ENCODE measurements around the gene TTLL4.

Gene TTLL4

GRCh38 chr2:218745559-218746469, 35.2 kb downstream of the TTLL4 start:
- no peaks in the 10 kb centered on the region for H3K27me3 ChIP-seq (ENCODE audit: low read depth, low read length)
- no peaks in the 10 kb centered on the region for H3K9me3 ChIP-seq (ENCODE audit: control insufficient read depth in 1 of 2, low read length in 2 of 2)
- H3K36me3 ChIP-seq (ENCODE audit: control insufficient read depth in 1 of 2, insufficient read depth in 2 of 2, low read length in 2 of 2) = peaks cover 35 to 61% of the 10 kb centered on the region in 2 donors
- H3K27ac ChIP-seq (ENCODE audit: low read length) = peak overlapping the region; percentile 18
- H3K4me3 ChIP-seq (ENCODE audit: low read depth in 1 of 2, low read length in 2 of 2) = no peak overlapping the region
- peaks cover 0 to 3% of the 10 kb centered on the region in 2 donors for H3K4me1 ChIP-seq (ENCODE audit: control insufficient read depth in 1 of 2, insufficient read depth in 2 of 2, low read length in 2 of 2)

GRCh38 chr2:218746470-218746795, 35.8 kb downstream of the TTLL4 start:
- no peak overlapping the region for H3K27ac ChIP-seq (ENCODE audit: low read length)

GRCh38 chr2:218746960-218747359, 36.3 kb downstream of the TTLL4 start:
- peaks cover 35 to 65% of the 10 kb centered on the region in 2 donors for H3K36me3 ChIP-seq (ENCODE audit: control insufficient read depth in 1 of 2, insufficient read depth in 2 of 2, low read length in 2 of 2)

More at GRCh38 chr2:218746470-218746795, 35.8 kb downstream of the TTLL4 start:
- Histone ChIP-seq H3K27me3 (ENCODE audit: low read depth, low read length) (no peaks in the 10 kb centered on the region), H3K36me3 (ENCODE audit: control insufficient read depth in 1 of 2, insufficient read depth in 2 of 2, low read length in 2 of 2) (peaks cover 35 to 61% of the 10 kb centered on the region in 2 donors), H3K4me1 (ENCODE audit: control insufficient read depth in 1 of 2, insufficient read depth in 2 of 2, low read length in 2 of 2) (peaks cover 0 to 3% of the 10 kb centered on the region in 2 donors), H3K9me3 (ENCODE audit: control insufficient read depth in 1 of 2, low read length in 2 of 2) (no peaks in the 10 kb centered on the region), H3K4me3 (ENCODE audit: low read depth in 1 of 2, low read length in 2 of 2) (no peak overlapping the region)

GRCh38 chr2:218748741-218749441, 38.3 kb downstream of the TTLL4 start:
- H3K36me3 ChIP-seq (ENCODE audit: control insufficient read depth in 1 of 2, insufficient read depth in 2 of 2, low read length in 2 of 2) = peaks cover 53 to 84% of the 10 kb centered on the region in 2 donors

More at GRCh38 chr2:218746960-218747359, 36.3 kb downstream of the TTLL4 start:
- peaks cover 0 to 1% of the 10 kb centered on the region in 2 donors for H3K4me1 ChIP-seq (ENCODE audit: control insufficient read depth in 1 of 2, insufficient read depth in 2 of 2, low read length in 2 of 2)
- no peaks in the 10 kb centered on the region for H3K27me3 ChIP-seq (ENCODE audit: low read depth, low read length)
- no peaks in the 10 kb centered on the region for H3K9me3 ChIP-seq (ENCODE audit: control insufficient read depth in 1 of 2, low read length in 2 of 2)
- H3K4me3 ChIP-seq (ENCODE audit: low read depth in 1 of 2, low read length in 2 of 2) = no peak overlapping the region
- H3K27ac ChIP-seq (ENCODE audit: low read length) = no peak overlapping the region

GRCh38 chr2:218754201-218754600, 43.6 kb downstream of the TTLL4 start:
- no peak overlapping the region for H3K27ac ChIP-seq (ENCODE audit: low read length)

More at GRCh38 chr2:218748741-218749441, 38.3 kb downstream of the TTLL4 start:
- H3K9me3 ChIP-seq (ENCODE audit: control insufficient read depth in 1 of 2, low read length in 2 of 2) = no peaks in the 10 kb centered on the region
- H3K4me3 ChIP-seq (ENCODE audit: low read depth in 1 of 2, low read length in 2 of 2) = no peak overlapping the region
- no peaks in the 10 kb centered on the region for H3K27me3 ChIP-seq (ENCODE audit: low read depth, low read length)
- H3K4me1 ChIP-seq (ENCODE audit: control insufficient read depth in 1 of 2, insufficient read depth in 2 of 2, low read length in 2 of 2) = no peaks in the 10 kb centered on the region
- no peak overlapping the region for H3K27ac ChIP-seq (ENCODE audit: low read length)

GRCh38 chr2:218754781-218755180, 44.1 kb downstream of the TTLL4 start:
- Histone ChIP-seq H3K27me3 (ENCODE audit: low read depth, low read length) (no peaks in the 10 kb centered on the region), H3K4me1 (ENCODE audit: control insufficient read depth in 1 of 2, insufficient read depth in 2 of 2, low read length in 2 of 2) (no peaks in the 10 kb centered on the region), H3K27ac (ENCODE audit: low read length) (no peak overlapping the region), H3K9me3 (ENCODE audit: control insufficient read depth in 1 of 2, low read length in 2 of 2) (no peaks in the 10 kb centered on the region), H3K36me3 (ENCODE audit: control insufficient read depth in 1 of 2, insufficient read depth in 2 of 2, low read length in 2 of 2) (peaks cover 29 to 57% of the 10 kb centered on the region in 2 donors), H3K4me3 (ENCODE audit: low read depth in 1 of 2, low read length in 2 of 2) (no peak overlapping the region)

More at GRCh38 chr2:218754201-218754600, 43.6 kb downstream of the TTLL4 start:
- Histone ChIP-seq H3K9me3 (ENCODE audit: control insufficient read depth in 1 of 2, low read length in 2 of 2) (no peaks in the 10 kb centered on the region), H3K4me3 (ENCODE audit: low read depth in 1 of 2, low read length in 2 of 2) (no peak overlapping the region), H3K36me3 (ENCODE audit: control insufficient read depth in 1 of 2, insufficient read depth in 2 of 2, low read length in 2 of 2) (peaks cover 32 to 63% of the 10 kb centered on the region in 2 donors), H3K27me3 (ENCODE audit: low read depth, low read length) (no peaks in the 10 kb centered on the region), H3K4me1 (ENCODE audit: control insufficient read depth in 1 of 2, insufficient read depth in 2 of 2, low read length in 2 of 2) (no peaks in the 10 kb centered on the region)

GRCh38 chr2:218755198-218755566, 44.5 kb downstream of the TTLL4 start:
- H3K4me3 ChIP-seq (ENCODE audit: low read depth in 1 of 2, low read length in 2 of 2) = no peak overlapping the region
- H3K27me3 ChIP-seq (ENCODE audit: low read depth, low read length) = no peaks in the 10 kb centered on the region
- no peaks in the 10 kb centered on the region for H3K9me3 ChIP-seq (ENCODE audit: control insufficient read depth in 1 of 2, low read length in 2 of 2)
- H3K36me3 ChIP-seq (ENCODE audit: control insufficient read depth in 1 of 2, insufficient read depth in 2 of 2, low read length in 2 of 2) = peaks cover 25 to 53% of the 10 kb centered on the region in 2 donors
- no peaks in the 10 kb centered on the region for H3K4me1 ChIP-seq (ENCODE audit: control insufficient read depth in 1 of 2, insufficient read depth in 2 of 2, low read length in 2 of 2)
- no peak overlapping the region for H3K27ac ChIP-seq (ENCODE audit: low read length)

- no peaks in the 10 kb centered on the region for H3K4me1 ChIP-seq (ENCODE audit: control insufficient read depth in 1 of 2, insufficient read depth in 2 of 2, low read length in 2 of 2)
- no peak overlapping the region for H3K27ac ChIP-seq (ENCODE audit: low read length)
- no peak overlapping the region for H3K4me3 ChIP-seq (ENCODE audit: low read depth in 1 of 2, low read length in 2 of 2)
- no peaks in the 10 kb centered on the region for H3K9me3 ChIP-seq (ENCODE audit: control insufficient read depth in 1 of 2, low read length in 2 of 2)
- H3K36me3 ChIP-seq (ENCODE audit: control insufficient read depth in 1 of 2, insufficient read depth in 2 of 2, low read length in 2 of 2) = peaks cover 23 to 47% of the 10 kb centered on the region in 2 donors
- no peaks in the 10 kb centered on the region for H3K27me3 ChIP-seq (ENCODE audit: low read depth, low read length)
Measured at GRCh38 chr2:218755567-218756404, 45.2 kb downstream of the TTLL4 start.

GRCh38 chr2:218756599-218757377, 46.2 kb downstream of the TTLL4 start:
- Histone ChIP-seq H3K36me3 (ENCODE audit: control insufficient read depth in 1 of 2, insufficient read depth in 2 of 2, low read length in 2 of 2) (peaks cover 23 to 38% of the 10 kb centered on the region in 2 donors), H3K4me1 (ENCODE audit: control insufficient read depth in 1 of 2, insufficient read depth in 2 of 2, low read length in 2 of 2) (no peaks in the 10 kb centered on the region), H3K9me3 (ENCODE audit: control insufficient read depth in 1 of 2, low read length in 2 of 2) (no peaks in the 10 kb centered on the region), H3K27me3 (ENCODE audit: low read depth, low read length) (no peaks in the 10 kb centered on the region), H3K27ac (ENCODE audit: low read length) (no peak overlapping the region), H3K4me3 (ENCODE audit: low read depth in 1 of 2, low read length in 2 of 2) (no peak overlapping the region)

- H3K27ac ChIP-seq (ENCODE audit: low read length) = no peak overlapping the region
- H3K4me1 ChIP-seq (ENCODE audit: control insufficient read depth in 1 of 2, insufficient read depth in 2 of 2, low read length in 2 of 2) = no peaks in the 10 kb centered on the region
- H3K9me3 ChIP-seq (ENCODE audit: control insufficient read depth in 1 of 2, low read length in 2 of 2) = no peaks in the 10 kb centered on the region
- H3K36me3 ChIP-seq (ENCODE audit: control insufficient read depth in 1 of 2, insufficient read depth in 2 of 2, low read length in 2 of 2) = no peaks in the 10 kb centered on the region
- H3K4me3 ChIP-seq (ENCODE audit: low read depth in 1 of 2, low read length in 2 of 2) = no peak overlapping the region
- H3K27me3 ChIP-seq (ENCODE audit: low read depth, low read length) = no peaks in the 10 kb centered on the region
Measured at GRCh38 chr2:218761795-218762194, 51.2 kb downstream of the TTLL4 start.

Data from muscle layer of duodenum (tissue), 2 donors.